ENCODE results near the gene ZBTB11.

ZBTB11 gene

DNA sequence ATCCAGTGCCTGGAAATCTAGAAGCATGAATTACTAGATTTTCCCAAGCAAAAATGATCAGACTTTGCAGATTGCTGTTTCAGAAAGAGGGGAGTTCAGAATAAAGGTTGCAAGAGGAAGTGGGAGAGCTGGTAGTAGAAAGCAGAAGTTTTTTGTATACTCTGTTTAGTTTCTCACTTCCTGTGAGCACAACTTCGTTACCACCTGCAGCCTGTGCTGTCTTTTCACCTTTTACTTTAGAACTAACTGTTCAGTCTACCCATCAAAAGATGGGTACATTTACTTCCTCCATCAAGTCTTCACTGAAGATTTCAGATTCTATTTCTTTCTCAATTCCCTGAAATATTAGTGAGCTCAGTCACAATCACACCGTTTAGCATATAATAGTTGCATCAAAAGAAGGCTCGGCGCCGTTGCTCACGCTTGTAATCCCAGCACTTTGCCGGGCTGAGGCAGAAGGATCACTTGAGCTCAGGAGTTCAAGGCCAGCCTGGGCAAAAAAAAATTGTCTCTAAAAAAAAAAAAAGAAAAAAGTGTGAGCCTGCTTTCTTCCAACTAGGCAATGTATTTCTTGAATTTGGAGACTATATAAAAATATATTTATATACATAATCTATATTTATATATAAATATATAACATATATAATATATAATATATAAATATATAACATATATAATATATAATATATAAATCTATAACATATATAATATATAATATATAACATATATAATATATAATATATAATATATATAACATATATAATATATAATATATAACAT is 45.7 kb upstream of the ZBTB11 start:
- Histone ChIP-seq H3K79me2 (peaks cover 3% of the 10 kb centered on the region), H3K4me1 (no peaks in the 10 kb centered on the region), H2AFZ (no peak overlapping the region), H3K27me3 (ENCODE audit: control insufficient read depth, insufficient read depth, low read length) (no peaks in the 10 kb centered on the region), H3K36me3 (ENCODE audit: control insufficient read depth, insufficient read depth, low read length) (no peaks in the 10 kb centered on the region), H3K4me3 (ENCODE audit: low read depth, low read length) (no peak overlapping the region), H3K9me3 (ENCODE audit: control insufficient read depth, low read length) (no peaks in the 10 kb centered on the region), H3K9ac (no peak overlapping the region), H3K4me2 (ENCODE audit: low read length) (no peak overlapping the region), H3K27ac (no peak overlapping the region)
- TF ChIP-seq, protein P1, sequence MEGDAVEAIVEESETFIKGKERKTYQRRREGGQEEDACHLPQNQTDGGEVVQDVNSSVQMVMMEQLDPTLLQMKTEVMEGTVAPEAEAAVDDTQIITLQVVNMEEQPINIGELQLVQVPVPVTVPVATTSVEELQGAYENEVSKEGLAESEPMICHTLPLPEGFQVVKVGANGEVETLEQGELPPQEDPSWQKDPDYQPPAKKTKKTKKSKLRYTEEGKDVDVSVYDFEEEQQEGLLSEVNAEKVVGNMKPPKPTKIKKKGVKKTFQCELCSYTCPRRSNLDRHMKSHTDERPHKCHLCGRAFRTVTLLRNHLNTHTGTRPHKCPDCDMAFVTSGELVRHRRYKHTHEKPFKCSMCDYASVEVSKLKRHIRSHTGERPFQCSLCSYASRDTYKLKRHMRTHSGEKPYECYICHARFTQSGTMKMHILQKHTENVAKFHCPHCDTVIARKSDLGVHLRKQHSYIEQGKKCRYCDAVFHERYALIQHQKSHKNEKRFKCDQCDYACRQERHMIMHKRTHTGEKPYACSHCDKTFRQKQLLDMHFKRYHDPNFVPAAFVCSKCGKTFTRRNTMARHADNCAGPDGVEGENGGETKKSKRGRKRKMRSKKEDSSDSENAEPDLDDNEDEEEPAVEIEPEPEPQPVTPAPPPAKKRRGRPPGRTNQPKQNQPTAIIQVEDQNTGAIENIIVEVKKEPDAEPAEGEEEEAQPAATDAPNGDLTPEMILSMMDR (IDR thresholded peaks at IDR 0.05) = no peak

DNA sequence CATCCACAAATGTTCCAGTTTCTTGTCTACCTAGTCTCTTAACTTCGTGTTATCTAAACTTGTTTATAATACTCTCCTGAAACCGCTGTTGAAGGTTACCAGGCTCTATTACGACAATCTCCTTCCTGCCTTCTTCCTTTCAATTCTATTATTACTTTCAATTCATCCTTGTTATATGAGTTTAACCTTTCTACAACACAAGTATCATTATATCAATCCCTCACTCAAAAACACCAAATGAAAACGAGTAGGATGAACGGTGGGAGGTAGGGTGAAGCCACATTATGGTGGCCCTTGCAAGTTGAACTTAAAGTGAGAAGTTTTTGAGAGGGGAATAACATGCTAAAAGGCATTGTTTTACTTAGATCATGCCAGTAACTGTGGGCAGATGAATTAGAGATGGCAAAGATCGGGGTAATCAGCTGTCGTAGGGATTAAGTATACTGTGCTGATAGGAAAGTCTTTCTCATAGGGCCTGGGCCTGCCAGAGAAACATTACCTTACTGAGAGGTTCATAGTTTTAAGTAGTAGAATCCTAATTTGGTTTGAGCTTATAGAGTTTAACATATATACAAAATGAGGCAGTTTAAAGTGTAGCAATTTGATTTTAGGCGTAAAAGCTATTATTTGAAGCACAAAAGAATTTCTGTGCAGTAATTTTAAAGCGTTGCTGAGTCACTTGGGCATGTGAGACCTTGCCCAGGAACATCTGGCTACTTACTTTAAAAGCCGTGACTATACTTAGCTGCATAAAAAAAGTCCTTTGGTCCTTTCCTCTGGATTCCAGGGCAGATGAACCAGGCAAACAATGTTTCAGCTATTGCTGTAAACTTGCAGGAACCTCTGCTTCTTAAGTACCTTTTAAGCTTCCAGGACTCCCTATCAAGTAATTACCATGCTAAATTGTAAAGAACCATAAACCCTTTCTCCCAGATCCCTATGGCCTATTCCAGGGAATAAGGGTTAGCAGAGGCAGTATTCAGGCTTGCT is 44.2 kb upstream of the ZBTB11 start:
- H2AFZ ChIP-seq = peak overlapping the region; percentile 25
- no peaks in the 10 kb centered on the region for H3K4me1 ChIP-seq
- no peaks in the 10 kb centered on the region for H3K27me3 ChIP-seq (ENCODE audit: control insufficient read depth, insufficient read depth, low read length)
- no peak overlapping the region for H3K4me2 ChIP-seq (ENCODE audit: low read length)
- peaks cover 3% of the 10 kb centered on the region for H3K79me2 ChIP-seq
- H3K36me3 ChIP-seq (ENCODE audit: control insufficient read depth, insufficient read depth, low read length) = no peaks in the 10 kb centered on the region
- H3K9ac ChIP-seq = no peak overlapping the region
- no peaks in the 10 kb centered on the region for H3K9me3 ChIP-seq (ENCODE audit: control insufficient read depth, low read length)
- no peak overlapping the region for H3K4me3 ChIP-seq (ENCODE audit: low read depth, low read length)
- TF ChIP-seq, protein P1 (IDR thresholded peaks at IDR 0.05) = no peak
- no peak overlapping the region for H3K27ac ChIP-seq

DNA sequence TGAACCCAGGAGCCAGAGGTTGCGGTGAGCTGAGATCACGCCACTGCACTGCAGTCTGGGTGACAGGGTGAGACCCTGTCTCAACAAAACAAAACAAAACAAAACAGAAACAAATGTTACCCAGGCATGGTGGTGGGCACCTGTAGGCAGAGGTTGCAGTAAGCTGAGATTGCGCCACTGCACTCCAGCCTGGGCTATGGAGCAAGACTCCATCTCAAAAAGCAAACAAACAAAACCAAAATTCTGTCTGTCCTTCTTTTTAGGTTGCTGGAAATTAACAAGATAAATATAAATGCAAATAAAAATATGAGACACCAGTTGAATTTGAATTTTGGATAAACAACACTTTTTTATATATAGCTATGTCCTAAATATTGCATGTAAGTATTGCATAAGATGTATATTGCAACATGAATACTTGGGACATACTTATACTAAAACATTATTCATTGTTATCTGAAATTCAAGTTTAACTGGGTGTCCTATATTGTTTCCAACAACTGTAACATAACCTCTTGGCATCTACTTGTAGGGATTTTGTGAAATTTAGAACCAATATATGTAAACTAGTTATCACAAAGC is 42.8 kb upstream of the ZBTB11 start:
- Histone ChIP-seq H3K79me2 (no peaks in the 10 kb centered on the region), H3K4me1 (no peaks in the 10 kb centered on the region), H2AFZ (no peak overlapping the region), H3K36me3 (ENCODE audit: control insufficient read depth, insufficient read depth, low read length) (no peaks in the 10 kb centered on the region), H3K9ac (no peak overlapping the region), H3K4me3 (ENCODE audit: low read depth, low read length) (no peak overlapping the region), H3K27ac (no peak overlapping the region), H3K27me3 (ENCODE audit: control insufficient read depth, insufficient read depth, low read length) (no peaks in the 10 kb centered on the region), H3K9me3 (ENCODE audit: control insufficient read depth, low read length) (no peaks in the 10 kb centered on the region), H3K4me2 (ENCODE audit: low read length) (no peak overlapping the region)
- TF ChIP-seq, protein P1 (IDR thresholded peaks at IDR 0.05) = no peak

DNA sequence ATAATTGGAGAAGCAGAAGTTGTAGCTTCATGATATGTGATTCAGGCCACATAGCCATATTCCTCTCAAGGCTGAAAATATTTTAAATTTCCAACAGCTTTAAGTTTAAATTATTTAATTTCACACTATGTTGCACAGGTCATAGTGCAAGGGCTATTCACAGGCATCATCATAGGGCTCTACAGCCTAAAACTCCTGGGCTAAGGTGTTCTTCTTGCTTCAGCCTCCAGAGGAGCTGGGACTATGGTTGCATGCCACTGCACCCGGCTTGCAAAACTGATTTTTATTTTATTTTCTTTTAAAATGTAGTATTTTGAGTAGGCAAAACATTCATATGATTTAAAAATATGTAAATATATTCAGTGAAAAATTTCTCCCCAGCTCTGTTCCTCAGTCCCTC is 41.5 kb upstream of the ZBTB11 start:
- H2AFZ ChIP-seq = no peak overlapping the region
- H3K4me2 ChIP-seq (ENCODE audit: low read length) = no peak overlapping the region
- H3K9me3 ChIP-seq (ENCODE audit: control insufficient read depth, low read length) = no peaks in the 10 kb centered on the region
- TF ChIP-seq, protein P1 (IDR thresholded peaks at IDR 0.05) = no peak
- no peak overlapping the region for H3K9ac ChIP-seq
- H3K27me3 ChIP-seq (ENCODE audit: control insufficient read depth, insufficient read depth, low read length) = no peaks in the 10 kb centered on the region
- no peak overlapping the region for H3K4me3 ChIP-seq (ENCODE audit: low read depth, low read length)
- no peaks in the 10 kb centered on the region for H3K79me2 ChIP-seq
- no peaks in the 10 kb centered on the region for H3K36me3 ChIP-seq (ENCODE audit: control insufficient read depth, insufficient read depth, low read length)
- H3K27ac ChIP-seq = no peak overlapping the region
- no peaks in the 10 kb centered on the region for H3K4me1 ChIP-seq
